ENCODE results near the gene KCNIP1.

GRCh38 chr5:170651604-170652277 is 147.9 kb downstream of the KCNIP1 start:
- TF ChIP-seq POLR2A (IDR thresholded peaks at IDR 0.05) (no peak), CTCF (IDR thresholded peaks at IDR 0.05) (no peak), POLR2AphosphoS5 (IDR thresholded peaks at IDR 0.05) (no peak), EP300 (IDR thresholded peaks at IDR 0.05) (no peak)
